Glomerular visceral epithelial cell (primary cell): ENCODE measurements around the gene PBX1.

Source experiments
- DNase-seq: peaks from one replicate; pipeline ENCODE4 v3.0.0-alpha.2; 2016; ENCODE audit errors: extremely low spot score

Gene PBX1

GRCh38 chr1:164757625-164758024 is 198.6 kb downstream of the PBX1 start:
- no peak for DNase-seq

DNA sequence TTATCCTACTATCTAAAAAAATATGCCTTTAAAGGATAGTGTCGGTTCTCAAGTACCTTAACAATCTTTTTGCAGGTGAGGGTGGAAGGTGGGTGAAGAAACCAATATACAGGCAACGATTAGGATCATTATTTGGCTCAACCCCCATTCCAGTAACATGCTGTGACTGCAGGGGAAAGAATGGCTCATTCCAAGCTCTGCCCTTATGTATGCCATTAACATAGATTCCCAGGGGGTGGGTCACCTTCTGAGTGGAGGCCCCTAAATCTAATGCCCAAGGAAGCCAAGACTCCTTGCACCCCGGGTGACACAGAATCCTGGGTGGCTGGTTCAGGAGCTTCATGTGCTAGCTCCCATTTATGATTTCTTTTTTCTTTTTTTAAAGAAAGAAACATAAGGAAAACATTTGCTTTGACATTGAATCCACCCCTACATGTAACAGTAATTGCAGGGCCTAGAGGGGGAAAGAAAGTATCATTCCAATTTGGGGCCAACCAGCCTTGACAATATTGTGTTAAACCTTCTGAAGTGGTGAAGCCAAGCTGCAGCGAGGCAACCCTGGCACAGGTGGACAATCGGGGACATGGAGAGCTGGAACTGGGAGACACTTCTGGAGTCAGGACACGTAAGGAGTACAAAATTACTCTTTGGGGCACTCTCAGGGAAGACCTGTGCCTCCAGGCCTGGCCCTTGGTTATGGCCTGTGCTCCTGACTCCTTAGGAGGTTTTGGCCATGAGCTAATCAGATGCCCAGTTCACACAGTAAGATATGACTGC is 200.3 kb downstream of the PBX1 start:
- no peak for DNase-seq

DNA sequence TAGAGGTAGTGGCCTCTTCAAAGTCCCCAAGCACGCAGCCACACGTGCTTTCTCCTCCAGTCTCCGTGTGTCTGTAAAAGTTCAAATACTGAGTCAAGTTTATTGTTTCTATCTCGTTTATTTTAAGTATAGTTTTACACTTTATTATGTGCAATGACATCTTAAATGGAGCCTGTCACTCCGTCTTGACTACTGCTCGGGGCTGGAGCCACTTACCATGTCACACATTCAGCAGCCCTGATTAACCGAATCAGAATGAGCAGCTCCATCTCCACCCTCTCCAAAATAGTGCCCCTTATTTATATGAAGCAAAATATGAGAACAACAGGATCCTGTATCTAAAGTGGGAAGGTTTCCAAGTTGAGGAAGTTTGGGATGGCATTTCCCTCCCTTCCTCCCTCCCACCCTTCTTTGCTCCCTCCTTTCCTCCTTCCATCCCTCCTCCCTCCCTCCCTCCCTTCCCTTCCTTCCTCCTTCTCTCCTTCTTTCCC is 201.0 kb downstream of the PBX1 start:
- DNase-seq, result no peak

GRCh38 chr1:164760569-164760968 is 201.6 kb downstream of the PBX1 start:
- no peak for DNase-seq

DNA sequence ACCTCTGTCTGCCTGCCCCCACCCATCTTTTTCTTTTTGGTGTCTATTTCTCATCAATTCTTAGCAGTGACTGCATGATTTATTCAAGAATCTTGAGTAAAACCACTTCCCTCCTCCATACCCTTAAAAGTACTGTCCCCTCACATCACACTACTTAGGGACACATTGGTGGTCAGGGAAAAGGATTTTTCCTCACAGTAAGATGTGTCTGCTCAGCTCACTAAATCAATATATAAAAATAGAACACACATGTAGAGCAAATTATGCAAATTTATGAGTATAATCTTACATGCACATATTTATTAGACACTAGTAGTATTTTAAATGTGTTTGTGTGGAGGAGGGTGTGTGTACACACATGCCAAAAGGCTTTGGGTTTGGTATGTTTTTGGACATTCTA is 202.0 kb downstream of the PBX1 start:
- no peak for DNase-seq

DNA sequence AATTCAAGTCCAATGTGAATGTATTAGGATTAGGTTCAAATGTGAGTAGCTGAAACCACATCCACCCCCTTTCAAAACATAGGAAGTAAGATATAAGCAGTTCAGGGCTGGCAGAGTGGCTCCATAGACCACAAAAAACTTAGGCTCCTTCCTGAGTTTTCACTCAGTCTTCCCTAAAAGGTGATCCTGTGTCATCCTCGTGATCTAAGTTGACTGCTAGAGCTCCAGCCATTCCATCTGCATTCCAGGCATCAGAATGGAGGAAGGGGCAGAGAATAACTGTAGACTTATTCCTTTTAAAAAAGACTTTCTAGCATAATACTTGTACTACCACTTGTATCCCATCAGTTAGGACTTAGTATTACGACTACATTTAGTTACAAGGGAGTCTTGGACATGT is 204.1 kb downstream of the PBX1 start:
- DNase-seq, result no peak

GRCh38 chr1:164764333-164764732 is 205.3 kb downstream of the PBX1 start:
- no peak for DNase-seq

GRCh38 chr1:164765557-164765956 is 206.6 kb downstream of the PBX1 start:
- peak; percentile 74 for DNase-seq

- DNase-seq, result no peak
These were observed 207.2 kb downstream of the PBX1 start for GRCh38 chr1:164765992-164766720.

DNA sequence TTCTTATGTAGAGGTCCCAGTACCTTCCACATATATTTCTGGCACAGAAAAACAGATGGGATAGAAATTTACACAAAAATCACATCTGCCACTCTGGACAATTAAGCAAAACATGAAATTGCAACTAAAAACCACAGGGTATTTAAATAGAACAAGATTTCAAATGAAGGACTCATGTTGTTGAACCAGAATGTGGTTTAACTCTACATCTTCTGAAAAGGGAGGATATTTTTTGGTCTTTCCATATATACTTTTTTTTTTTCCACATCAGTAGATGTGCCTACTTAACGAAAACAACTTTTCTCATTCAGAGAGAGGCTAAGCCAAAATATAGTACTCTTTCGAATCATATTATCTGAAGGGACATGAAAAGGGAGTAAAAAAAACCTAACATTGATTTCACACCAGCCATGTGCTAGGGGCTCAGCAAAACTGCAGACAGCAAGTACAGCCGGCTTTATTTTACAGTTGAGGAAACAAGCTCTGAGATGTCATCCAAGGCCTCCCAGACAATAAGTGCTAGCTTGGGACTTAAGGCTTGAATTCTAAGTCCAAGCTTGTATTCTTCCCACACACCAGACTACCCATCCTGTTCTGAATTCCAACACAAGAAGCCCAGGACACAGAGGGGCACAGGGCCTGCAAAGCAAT is 208.9 kb downstream of the PBX1 start:
- DNase-seq, result no peak

- DNase-seq, result no peak
These were observed 209.6 kb downstream of the PBX1 start for GRCh38 chr1:164768619-164769018.

DNA sequence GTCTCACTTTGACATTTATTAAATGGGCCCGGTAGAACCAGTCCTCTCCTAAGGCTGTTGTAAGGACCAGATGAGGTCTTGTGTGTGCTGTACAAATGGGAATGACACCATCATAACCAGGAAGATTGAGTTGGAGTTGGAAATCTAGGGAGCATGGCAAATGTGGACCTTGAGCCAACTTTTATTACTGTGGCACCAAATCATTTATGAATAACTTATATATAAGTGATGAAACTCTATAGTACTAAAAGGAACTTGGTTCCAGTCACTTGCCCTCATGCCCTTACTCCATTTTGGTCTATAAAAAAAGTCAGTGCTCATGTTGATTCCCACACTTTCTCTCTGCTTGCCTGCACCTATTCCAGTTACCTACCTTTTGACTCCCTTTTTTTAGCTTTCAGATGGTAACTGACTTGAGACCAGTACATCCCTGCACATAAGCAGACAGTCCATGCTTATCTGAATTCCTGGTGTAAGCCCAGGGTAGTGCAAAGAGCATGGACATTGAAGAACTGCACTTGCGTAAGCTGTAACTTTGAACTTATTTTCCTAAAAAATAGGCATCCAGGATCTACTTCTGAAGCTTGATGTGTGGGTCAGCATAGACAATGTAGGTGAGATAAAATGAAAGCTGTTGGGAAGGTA is 210.6 kb downstream of the PBX1 start:
- DNase-seq, result no peak

GRCh38 chr1:164770131-164770529 is 211.1 kb downstream of the PBX1 start:
- DNase-seq, result no peak

- DNase-seq, result no peak
These were observed 212.1 kb downstream of the PBX1 start for GRCh38 chr1:164771041-164771618.

DNA sequence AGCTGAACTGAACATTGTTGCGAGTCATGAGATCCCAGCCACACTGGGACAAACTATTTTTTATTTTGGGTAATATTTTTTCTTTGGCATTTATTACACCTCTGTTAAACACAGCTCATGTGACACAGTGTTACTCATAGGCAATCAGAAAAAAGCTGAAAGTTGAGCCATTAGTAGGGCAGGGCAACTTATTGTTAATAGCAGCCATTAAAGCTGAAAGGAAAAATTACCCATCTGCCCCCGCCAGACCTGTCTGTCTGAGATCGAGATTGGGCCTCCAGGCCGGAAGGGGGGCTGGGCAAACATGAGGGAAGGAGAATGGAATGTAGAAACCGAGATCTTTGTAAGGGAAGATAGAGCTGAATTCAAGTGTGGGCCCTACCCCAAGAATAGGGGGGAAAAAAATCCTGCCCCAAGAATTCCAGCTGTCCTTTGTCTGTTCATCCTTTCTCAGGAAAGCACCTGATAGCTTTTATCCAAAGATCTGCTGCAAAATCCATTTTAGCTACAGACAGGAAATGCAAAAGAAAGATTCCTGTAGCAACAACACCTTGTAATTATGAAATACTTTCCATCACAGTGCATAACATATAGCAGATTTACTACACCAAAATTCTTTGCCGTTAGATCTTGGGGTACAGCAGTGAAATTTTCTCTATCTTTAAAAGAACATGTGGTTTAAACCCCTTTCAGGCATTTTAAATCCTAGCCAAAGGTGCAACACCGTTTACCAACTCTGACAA is 212.8 kb downstream of the PBX1 start:
- DNase-seq, result peak; percentile 84

DNA sequence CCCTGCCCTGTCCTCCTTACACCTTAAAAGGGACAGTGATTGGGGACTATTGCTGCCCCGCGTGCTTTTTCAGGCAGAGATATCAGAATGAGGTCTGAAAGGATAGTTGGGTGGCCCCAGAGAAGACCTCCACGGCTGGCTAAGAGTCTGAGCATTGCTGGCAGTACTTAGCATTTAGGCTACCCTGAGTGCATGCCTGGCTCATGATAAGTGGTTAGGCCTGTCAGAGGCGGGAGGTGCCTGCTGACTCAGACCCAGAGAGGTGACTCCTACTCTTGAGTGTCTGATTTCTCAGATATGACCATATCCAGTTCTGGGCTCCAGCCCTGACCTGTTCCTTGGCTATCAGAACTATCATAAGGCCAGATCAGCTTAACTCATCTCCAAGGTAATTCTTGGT is 213.7 kb downstream of the PBX1 start:
- DNase-seq, result peak; percentile 90

DNA sequence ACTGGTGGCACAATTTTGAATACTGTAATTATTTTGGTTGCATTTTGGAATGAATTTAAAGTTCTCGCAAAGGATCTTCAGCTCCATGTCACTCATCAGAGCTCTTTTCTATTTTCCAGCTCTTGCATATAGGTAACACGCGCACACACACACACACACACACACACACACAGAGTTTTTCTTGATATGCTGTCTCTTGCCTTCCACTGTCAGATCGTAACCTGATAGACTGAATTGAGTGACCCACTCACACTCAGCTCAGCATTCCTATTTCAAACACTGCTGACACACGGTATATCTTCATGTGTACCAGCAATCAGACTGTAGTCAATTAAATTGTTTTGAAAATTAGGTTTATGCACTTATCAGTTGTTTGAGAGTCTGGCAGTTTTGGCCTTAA is 214.1 kb downstream of the PBX1 start:
- DNase-seq, result no peak

DNA sequence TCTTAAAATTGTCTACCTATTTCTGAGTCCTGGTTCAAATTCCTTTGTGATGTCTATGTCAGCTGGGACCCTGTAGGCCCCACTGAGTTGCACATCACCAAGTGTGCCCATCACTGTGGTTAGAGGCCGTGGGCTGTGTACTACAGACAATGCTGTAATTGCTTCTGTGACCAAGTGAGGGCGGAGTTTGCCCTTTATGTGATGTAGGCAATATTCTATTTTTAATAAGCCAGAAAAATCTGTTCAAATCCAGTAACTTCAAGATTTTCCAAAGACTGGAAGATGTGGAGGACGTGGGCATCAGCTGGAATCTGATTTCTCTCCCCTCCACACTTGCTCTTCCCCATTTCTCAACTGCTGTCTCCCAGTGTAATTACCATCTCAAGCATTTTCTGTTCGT is 215.4 kb downstream of the PBX1 start:
- no peak for DNase-seq

DNA sequence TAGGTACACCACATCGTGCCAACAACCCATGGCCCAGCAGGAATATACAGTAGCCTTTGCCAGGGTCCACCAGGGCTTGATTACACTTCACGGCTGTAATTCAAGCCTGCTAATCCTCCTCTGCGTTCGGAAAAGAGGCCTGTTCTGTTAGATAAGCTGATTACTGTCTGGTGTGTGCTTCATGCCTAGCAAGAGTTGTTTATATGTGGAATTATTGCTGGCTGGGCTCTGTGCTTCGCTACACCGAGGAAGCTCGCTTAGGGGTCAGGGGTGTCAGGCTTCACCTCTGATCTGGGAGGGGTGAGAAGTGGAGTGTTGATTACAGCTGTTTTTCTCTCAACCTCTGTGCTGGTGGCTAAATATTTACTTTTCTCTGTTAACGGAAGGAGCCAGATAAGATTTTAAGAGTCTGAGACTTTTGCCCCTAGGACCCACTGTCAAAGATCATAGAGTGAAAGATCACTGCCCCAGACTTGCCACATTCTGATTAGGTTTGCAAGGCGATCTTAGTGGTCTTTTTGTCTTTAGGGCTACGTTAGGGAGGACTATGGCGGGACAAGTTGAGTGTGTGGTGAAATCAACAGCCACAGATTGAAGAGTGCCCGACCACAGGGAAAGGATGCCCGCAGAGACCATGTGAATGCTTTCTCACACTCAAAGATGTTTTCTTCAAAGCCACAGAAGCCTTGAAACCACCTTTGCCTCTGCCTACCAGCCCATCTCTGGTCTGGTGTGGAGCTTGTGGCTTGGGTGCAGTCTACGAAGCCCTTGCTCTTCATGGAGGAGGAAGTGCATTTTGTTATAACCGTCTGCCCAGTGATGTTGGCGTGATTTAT is 216.1 kb downstream of the PBX1 start:
- DNase-seq, result no peak

GRCh38 chr1:164777518-164777917 is 218.5 kb downstream of the PBX1 start:
- no peak for DNase-seq
